Body of pancreas (tissue), 4 donors: Measurements from ENCODE around the gene ECT2L.

Source experiments
- POLR2A ChIP-seq, 3 donors: fragments of 450-650 bp; IDR thresholded peaks; one replicate each; pipeline ENCODE4 v1.6.1; 2016; ENCODE audit warnings: antibody characterized with exemption in 3 of 3, mild to moderate bottlenecking in 2 of 3
- TF ChIP-seq, protein P1 (sequence below), 7 experiments: fragments of 450-650 bp in 4 of 7; fragments of 200-600 bp in 3 of 7; sonication (generic) in 3 of 7; IDR thresholded peaks; one replicate each; pipeline ENCODE4 v1.5.1; 2016 to 2019; ENCODE audit warnings: antibody characterized with exemption in 7 of 7

DNA sequence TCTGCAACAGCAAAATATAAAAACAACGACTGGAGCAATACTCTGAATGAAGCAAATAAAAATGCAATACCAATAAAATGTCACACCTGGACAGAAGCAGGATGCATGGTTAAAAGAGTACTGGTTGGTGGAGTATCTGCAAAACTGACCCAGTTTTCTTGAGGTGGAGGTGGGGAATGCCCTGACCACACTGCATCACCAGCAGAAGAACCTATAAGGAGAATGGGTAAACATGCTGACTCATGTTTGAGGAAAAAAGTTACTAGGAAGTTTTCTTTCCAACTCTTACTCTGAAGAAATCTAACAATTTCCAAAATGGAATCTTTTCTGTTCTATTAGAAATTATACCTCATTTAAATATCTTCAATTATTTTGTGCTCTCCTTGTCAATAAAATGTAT, 148.5 kb downstream of the ECT2L start:
- TF ChIP-seq, protein P1, sequence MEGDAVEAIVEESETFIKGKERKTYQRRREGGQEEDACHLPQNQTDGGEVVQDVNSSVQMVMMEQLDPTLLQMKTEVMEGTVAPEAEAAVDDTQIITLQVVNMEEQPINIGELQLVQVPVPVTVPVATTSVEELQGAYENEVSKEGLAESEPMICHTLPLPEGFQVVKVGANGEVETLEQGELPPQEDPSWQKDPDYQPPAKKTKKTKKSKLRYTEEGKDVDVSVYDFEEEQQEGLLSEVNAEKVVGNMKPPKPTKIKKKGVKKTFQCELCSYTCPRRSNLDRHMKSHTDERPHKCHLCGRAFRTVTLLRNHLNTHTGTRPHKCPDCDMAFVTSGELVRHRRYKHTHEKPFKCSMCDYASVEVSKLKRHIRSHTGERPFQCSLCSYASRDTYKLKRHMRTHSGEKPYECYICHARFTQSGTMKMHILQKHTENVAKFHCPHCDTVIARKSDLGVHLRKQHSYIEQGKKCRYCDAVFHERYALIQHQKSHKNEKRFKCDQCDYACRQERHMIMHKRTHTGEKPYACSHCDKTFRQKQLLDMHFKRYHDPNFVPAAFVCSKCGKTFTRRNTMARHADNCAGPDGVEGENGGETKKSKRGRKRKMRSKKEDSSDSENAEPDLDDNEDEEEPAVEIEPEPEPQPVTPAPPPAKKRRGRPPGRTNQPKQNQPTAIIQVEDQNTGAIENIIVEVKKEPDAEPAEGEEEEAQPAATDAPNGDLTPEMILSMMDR (IDR thresholded peaks at IDR 0.05), result no peak
- no peak for TF ChIP-seq POLR2A (IDR thresholded peaks at IDR 0.05)
